Heart left ventricle (tissue), 16 donors: Measurements from ENCODE around the gene MTURN. TPM values are rescaled to one million over a fixed set of nuclear protein-coding genes. Genes with fewer than 3 reads are reported as not detected.

Source experiments
- ATAC-seq, 4 donors: fragments of 200-7000 bp; cut with Tn5 transposase; one replicate each; pipeline ENCODE4 v1.9.1; 2020 to 2022; ENCODE audit warnings: moderate library complexity in 4 of 4, mild to moderate bottlenecking in 3 of 4, moderate number of reproducible peaks in 1 of 4
- DNase-seq, 5 donors: peaks; one replicate each; pipeline ENCODE4 v3.0.0-alpha.2; 2020
- H3K27ac ChIP-seq, 12 donors: fragments of 200-600 bp; sonication (generic) in 4 of 12; one replicate each; pipeline versions ENCODE4 v1.5.0 to v1.8.0; 2016 to 2022; ENCODE audit warnings: mild to moderate bottlenecking in 2 of 12
- H3K27me3 ChIP-seq, 9 donors: fragments of 200-600 bp; sonication (generic) in 2 of 9; one replicate each; pipeline versions ENCODE4 v1.5.1 to v1.8.0; 2016 to 2022; ENCODE audit warnings: mild to moderate bottlenecking in 3 of 9
- H3K36me3 ChIP-seq, 9 donors: fragments of 200-600 bp; sonication (generic) in 2 of 9; one replicate each; pipeline versions ENCODE4 v1.5.0 to v1.8.0; 2018 to 2022; ENCODE audit warnings: mild to moderate bottlenecking in 2 of 9
- H3K4me1 ChIP-seq, 12 donors: fragments of 200-600 bp; sonication (generic) in 4 of 12; one replicate each; pipeline versions ENCODE4 v1.5.0 to v1.8.0; 2016 to 2022; ENCODE audit warnings: mild to moderate bottlenecking in 3 of 12
- H3K4me3 ChIP-seq, 12 donors: fragments of 200-600 bp; sonication (generic) in 4 of 12; one replicate each; pipeline versions ENCODE4 v1.5.0 to v1.8.0; 2017 to 2022; ENCODE audit warnings: mild to moderate bottlenecking in 9 of 12, moderate library complexity in 4 of 12
- H3K9me3 ChIP-seq, 12 donors: fragments of 200-600 bp; sonication (generic) in 4 of 12; one replicate each; pipeline versions ENCODE4 v1.5.0 to v1.8.0; 2016 to 2022; ENCODE audit warnings: mild to moderate bottlenecking in 1 of 12
- POLR2A ChIP-seq, 2 donors: fragments of 450-650 bp; IDR thresholded peaks; one replicate each; pipeline ENCODE4 v1.6.1; 2017; ENCODE audit warnings: antibody characterized with exemption in 2 of 2, mild to moderate bottlenecking in 2 of 2, moderate library complexity in 2 of 2
- WGBS, 4 donors: extraction: QIAGEN DNeasy Blood & Tissue Kit in 2 of 4; methylation state at CpG; one replicate each; pipeline versions ENCODE4 v1.1.5 to v1.1.7; 2013 to 2018; 5-methylcytosine and 5-hydroxymethylcytosine counted together
- intact Hi-C, 10 donors: fragments of 100-400 bp; cut with DNase I; formaldehyde crosslinking; loops; one replicate each; pipeline versions ENCODE4 v1.11.1 to v1.14.2; 2022
- polyA plus RNA-seq, 2 donors: library from polyadenylated mRNA; stranded (reverse); fragments of 200-250 nt; gene quantifications; one replicate each; pipeline ENCODE4 v1.2.3, GENCODE V29; 2013
- total RNA-seq, 9 donors: library from RNA; depleted of rRNA in 2 of 9; stranded (reverse); fragments of >200 nt in 2 of 9; fragmentation: NEBNext Ultra II Directional in 3 of 9; extraction: Animal tissue kit (Norgen Biotek cat#: 25700) in 3 of 9; gene quantifications; one replicate each; pipeline versions ENCODE4 v1.1.0 to v1.2.4, GENCODE V29; 2016 to 2023
- TF ChIP-seq, protein P1 (sequence below), 12 donors: fragments of 200-600 bp; sonication (generic) in 4 of 12; IDR thresholded peaks; one replicate each; pipeline versions ENCODE4 v1.5.0 to v1.8.0; 2018 to 2022; ENCODE audit warnings: antibody characterized with exemption in 12 of 12, mild to moderate bottlenecking in 5 of 12
- donor health status: ischemic (EF 13 %, LVEDD 7.1; RV severe dilation, severe dysfunction).
- donor health status: healthy with polysubstance abuse.
- donor health status: DM: no; HTN: yes; CAD: no.
- donor health status: DM: no; HTN: no; CAD: no.
- donor health status: ischemic (EF 25% LVEDD 6.9; RV normal size, moderate dysfunction).
- donor health status: ischemic (EF 25% LVEDD 5.7; RV mildly dilated, moderate dysfunction).
- donor health status: healthy.
- donor health status: DM: yes; HTN: yes; CAD: no.
- donor health status: ischemic (EF 35%, LVEDD 5.7; RV mildly dilated, moderate dysfunction).
- donor health status: nonischemic (EF 11% LVEDD 7.7; RV severe dilation, severe dysfunction).
- donor health status: DM: yes; HTN: yes; CAD: no.
- donor health status: PGD.
- donor health status: ischemic (EF 29% LVEDD 5.4; RV normal size, mild dysfunction).
- donor health status: nonischemic (EF 23%, LVEDD 6.1; RV moderate dilation, normal function).

MTURN gene
- total and polyA plus RNA-seq, 11 donors: 7.7 to 45.2 (median 21.3) TPM

DNA sequence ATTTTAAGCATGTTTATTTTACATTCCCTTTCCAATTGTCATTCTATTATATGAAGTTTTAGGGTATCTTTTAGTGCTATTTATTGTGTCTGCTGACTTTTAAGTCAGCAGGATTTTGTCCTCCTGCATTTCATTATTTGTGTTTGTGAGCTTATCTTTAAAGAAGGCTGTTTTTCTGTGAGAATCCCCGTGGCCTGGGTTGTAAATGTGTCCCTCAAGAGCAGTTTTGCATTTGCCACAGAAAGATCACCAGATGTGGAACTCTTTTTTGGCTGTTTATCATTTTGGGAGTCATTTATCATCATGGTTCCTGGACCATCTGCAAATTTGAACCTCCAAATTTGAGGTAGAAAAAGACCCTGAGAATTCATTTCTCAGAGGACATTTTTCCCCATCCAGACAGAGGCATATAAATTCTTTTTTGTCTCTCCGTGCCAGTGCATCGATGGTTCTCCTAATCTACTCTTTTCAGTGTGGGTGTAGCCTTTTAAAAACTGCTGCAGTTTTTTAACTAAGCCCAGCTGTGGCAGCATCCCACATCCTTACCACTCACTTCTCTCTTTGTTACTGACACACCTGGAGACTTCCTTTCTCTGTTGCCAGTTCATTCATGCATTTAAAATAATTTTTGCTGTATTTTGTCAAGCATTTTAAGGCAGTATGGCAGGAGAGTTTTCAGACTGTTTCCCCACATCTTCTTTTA is 20.1 kb upstream of the MTURN start:
- 52 to 74% (median 59%) methylated on average over 3 of the region's 3 CpGs for WGBS, 4 donors
- intact Hi-C loops: no loop called here

GRCh38 chr7:30115709-30116297 is 19.0 kb upstream of the MTURN start:
- H3K27ac ChIP-seq: no peak overlapping the region
- TF ChIP-seq POLR2A (IDR thresholded peaks at IDR 0.05): no peak
- TF ChIP-seq, protein P1, sequence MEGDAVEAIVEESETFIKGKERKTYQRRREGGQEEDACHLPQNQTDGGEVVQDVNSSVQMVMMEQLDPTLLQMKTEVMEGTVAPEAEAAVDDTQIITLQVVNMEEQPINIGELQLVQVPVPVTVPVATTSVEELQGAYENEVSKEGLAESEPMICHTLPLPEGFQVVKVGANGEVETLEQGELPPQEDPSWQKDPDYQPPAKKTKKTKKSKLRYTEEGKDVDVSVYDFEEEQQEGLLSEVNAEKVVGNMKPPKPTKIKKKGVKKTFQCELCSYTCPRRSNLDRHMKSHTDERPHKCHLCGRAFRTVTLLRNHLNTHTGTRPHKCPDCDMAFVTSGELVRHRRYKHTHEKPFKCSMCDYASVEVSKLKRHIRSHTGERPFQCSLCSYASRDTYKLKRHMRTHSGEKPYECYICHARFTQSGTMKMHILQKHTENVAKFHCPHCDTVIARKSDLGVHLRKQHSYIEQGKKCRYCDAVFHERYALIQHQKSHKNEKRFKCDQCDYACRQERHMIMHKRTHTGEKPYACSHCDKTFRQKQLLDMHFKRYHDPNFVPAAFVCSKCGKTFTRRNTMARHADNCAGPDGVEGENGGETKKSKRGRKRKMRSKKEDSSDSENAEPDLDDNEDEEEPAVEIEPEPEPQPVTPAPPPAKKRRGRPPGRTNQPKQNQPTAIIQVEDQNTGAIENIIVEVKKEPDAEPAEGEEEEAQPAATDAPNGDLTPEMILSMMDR (IDR thresholded peaks at IDR 0.05): no peak
- no peak overlapping the region for H3K4me3 ChIP-seq
- H3K36me3 ChIP-seq: no peaks in the 10 kb centered on the region
- DNase-seq (no peak), ATAC-seq (peak in 1 of 4 donors; percentile 27)
- H3K27me3 ChIP-seq: no peaks in the 10 kb centered on the region
- peaks cover 0 to 24% (median 12%) of the 10 kb centered on the region in 12 donors for H3K9me3 ChIP-seq
- intact Hi-C loops: no loop called here
- WGBS, 4 donors: 87 to 88% (median 87%) methylated on average over 34 of the region's 34 CpGs
- peaks cover 0 to 15% (median 4%) of the 10 kb centered on the region in 12 donors for H3K4me1 ChIP-seq

More for the DNA sequence above, 20.1 kb upstream of the MTURN start:
- Histone ChIP-seq H3K4me1 (peaks cover 0 to 15% (median 4%) of the 10 kb centered on the region in 12 donors), H3K4me3 (no peak overlapping the region), H3K9me3 (peaks cover 0 to 24% (median 12%) of the 10 kb centered on the region in 12 donors), H3K27me3 (no peaks in the 10 kb centered on the region), H3K27ac (no peak overlapping the region), H3K36me3 (no peaks in the 10 kb centered on the region)
- TF ChIP-seq POLR2A (IDR thresholded peaks at IDR 0.05): no peak
- TF ChIP-seq, protein P1 (IDR thresholded peaks at IDR 0.05): no peak
- DNase-seq: no peak
- ATAC-seq: no peak

DNA sequence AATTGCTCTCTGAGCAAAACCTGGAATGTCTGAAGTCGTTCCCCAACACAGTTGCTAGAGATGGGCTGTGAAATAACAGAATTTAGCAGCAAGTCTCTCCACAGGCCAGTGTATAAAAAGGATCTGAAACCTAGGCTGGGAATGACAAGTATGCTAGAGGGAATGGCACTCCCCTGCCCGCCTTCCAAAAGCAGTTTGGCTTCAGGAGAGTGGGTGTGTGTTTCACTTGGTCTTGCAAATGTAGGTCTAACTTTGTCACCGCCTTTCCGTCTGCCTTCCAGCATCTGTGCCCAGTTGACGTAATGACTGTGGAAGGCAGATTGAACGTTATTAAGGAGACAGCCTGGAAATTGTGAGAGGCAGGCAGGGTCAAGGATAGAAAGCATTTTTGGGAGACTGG is 18.0 kb upstream of the MTURN start:
- H3K4me3 ChIP-seq: peak overlapping the region in 1 of 12 donors; percentile 9
- peak overlapping the region in 8 of 12 donors; percentile 8 to 60 (median 48) for H3K27ac ChIP-seq
- intact Hi-C loops: no loop called here
- no peaks in the 10 kb centered on the region for H3K27me3 ChIP-seq
- DNase-seq: peak in 3 of 5 donors; percentile 41 to 47 (median 42)
- no peaks in the 10 kb centered on the region for H3K36me3 ChIP-seq
- TF ChIP-seq, protein P1 (IDR thresholded peaks at IDR 0.05): no peak
- no peak for TF ChIP-seq POLR2A (IDR thresholded peaks at IDR 0.05)
- 26 to 58% (median 40%) methylated on average over 6 of the region's 6 CpGs for WGBS, 4 donors
- peaks cover 0 to 15% (median 4%) of the 10 kb centered on the region in 12 donors for H3K4me1 ChIP-seq
- peaks cover 0 to 24% (median 12%) of the 10 kb centered on the region in 12 donors for H3K9me3 ChIP-seq
- ATAC-seq: peak; percentile 83 to 91 (median 89)

DNA sequence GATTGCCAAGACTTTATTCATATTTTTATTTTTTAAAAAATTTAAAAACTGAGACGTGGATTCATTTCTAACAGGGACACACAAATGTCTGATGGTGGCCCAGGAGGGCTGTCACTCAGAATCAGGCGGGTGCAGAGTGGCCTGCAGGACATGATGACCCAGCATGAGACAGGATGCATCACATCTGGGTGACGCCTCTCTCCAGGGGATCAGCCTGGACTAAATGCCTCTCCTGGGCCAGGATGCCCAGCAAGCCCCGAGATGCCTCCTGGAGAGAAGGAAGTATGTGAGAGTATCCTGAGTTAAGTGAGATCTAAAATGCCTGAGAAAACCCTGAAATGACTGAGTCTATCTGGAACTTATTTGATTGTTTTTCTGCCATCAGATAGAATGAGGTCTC is 16.9 kb upstream of the MTURN start:
- Histone ChIP-seq H3K36me3 (no peaks in the 10 kb centered on the region), H3K27me3 (no peaks in the 10 kb centered on the region), H3K4me3 (no peak overlapping the region), H3K27ac (no peak overlapping the region), H3K9me3 (peaks cover 0 to 14% (median 8%) of the 10 kb centered on the region in 12 donors), H3K4me1 (peaks cover 0 to 15% (median 4%) of the 10 kb centered on the region in 12 donors)
- ATAC-seq (no peak), DNase-seq (no peak)
- intact Hi-C loops: no loop called here
- TF ChIP-seq, protein P1 (IDR thresholded peaks at IDR 0.05): no peak
- TF ChIP-seq POLR2A (IDR thresholded peaks at IDR 0.05): no peak
- WGBS, 4 donors: 78 to 82% (median 80%) methylated on average over 4 of the region's 4 CpGs
